Nephron progenitor cell (in vitro differentiated cells): ENCODE data around the gene USP48.
"Not testable (repeated sequence)": the region's sequence is repeated elsewhere in the genome, so short reads cannot be mapped to it uniquely, and the experiment has no call there.

Experiments
- DNase-seq: peaks from one replicate; pipeline ENCODE4 v3.0.0; 2021
- H3K27ac Mint-ChIP-seq: 2 replicates; pipeline ENCODE4 v1.8.0; 2021; ENCODE audit warnings: mild to moderate bottlenecking, moderate library complexity, mixed read lengths
- H3K27me3 Mint-ChIP-seq: 2 replicates; pipeline ENCODE4 v1.8.0; 2021; ENCODE audit warnings: mild to moderate bottlenecking, low read depth, mixed read lengths; ENCODE audit not compliant: poor library complexity
- H3K36me3 Mint-ChIP-seq: 2 replicates; pipeline ENCODE4 v1.8.0; 2021; ENCODE audit warnings: low read depth, mixed read lengths
- H3K4me1 Mint-ChIP-seq: 2 replicates; pipeline ENCODE4 v1.8.0; 2021; ENCODE audit warnings: mixed read lengths
- H3K4me3 Mint-ChIP-seq: 2 replicates; pipeline ENCODE4 v1.8.0; 2021; ENCODE audit warnings: mild to moderate bottlenecking, moderate library complexity, mixed read lengths
- H3K9me3 Mint-ChIP-seq: 2 replicates; pipeline ENCODE4 v1.8.0; 2021; ENCODE audit warnings: mild to moderate bottlenecking, moderate library complexity, mixed read lengths
- TF ChIP-seq, protein P1 (sequence below): fragments of 200-600 bp; sonication (generic); IDR thresholded peaks from 2 replicates; pipeline ENCODE4 v1.5.0; 2021; ENCODE audit warnings: antibody characterized with exemption

USP48 gene

DNA sequence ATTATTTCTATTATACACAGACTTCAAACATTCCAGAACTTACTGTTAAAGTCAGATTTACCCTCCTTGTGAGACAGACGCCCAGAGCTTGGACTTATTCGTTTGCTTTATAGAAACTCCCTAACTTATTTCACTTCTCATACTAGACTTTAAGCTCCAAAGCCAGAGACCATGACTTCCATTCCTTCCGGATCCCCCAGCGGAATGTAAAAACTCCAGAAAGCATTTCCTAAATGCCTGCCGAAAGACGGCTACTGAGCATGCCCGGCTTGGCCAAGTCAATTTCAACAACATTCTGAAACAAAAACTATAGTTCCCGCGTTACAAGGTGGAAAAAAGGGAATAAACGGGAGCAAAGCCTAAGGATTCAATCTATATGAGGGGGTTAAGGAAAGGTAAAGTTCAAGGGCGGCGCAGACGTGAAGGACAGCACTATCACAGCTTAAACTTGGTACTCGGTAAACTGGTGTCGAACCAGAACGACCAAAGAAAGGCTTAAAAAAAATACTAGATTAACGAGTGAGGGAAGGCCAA lies 1.1 kb downstream of the USP48 start:
- Mint-ChIP-seq H3K27ac (peak overlapping the region; percentile 90), H3K36me3 (peaks cover 29% of the 10 kb centered on the region), H3K4me1 (peaks cover 15% of the 10 kb centered on the region), H3K9me3 (peaks cover 23% of the 10 kb centered on the region), H3K4me3 (peak overlapping the region; percentile 93), H3K27me3 (peaks cover 12% of the 10 kb centered on the region)
- no peak for DNase-seq
- TF ChIP-seq, protein P1, sequence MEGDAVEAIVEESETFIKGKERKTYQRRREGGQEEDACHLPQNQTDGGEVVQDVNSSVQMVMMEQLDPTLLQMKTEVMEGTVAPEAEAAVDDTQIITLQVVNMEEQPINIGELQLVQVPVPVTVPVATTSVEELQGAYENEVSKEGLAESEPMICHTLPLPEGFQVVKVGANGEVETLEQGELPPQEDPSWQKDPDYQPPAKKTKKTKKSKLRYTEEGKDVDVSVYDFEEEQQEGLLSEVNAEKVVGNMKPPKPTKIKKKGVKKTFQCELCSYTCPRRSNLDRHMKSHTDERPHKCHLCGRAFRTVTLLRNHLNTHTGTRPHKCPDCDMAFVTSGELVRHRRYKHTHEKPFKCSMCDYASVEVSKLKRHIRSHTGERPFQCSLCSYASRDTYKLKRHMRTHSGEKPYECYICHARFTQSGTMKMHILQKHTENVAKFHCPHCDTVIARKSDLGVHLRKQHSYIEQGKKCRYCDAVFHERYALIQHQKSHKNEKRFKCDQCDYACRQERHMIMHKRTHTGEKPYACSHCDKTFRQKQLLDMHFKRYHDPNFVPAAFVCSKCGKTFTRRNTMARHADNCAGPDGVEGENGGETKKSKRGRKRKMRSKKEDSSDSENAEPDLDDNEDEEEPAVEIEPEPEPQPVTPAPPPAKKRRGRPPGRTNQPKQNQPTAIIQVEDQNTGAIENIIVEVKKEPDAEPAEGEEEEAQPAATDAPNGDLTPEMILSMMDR = no peak

DNA sequence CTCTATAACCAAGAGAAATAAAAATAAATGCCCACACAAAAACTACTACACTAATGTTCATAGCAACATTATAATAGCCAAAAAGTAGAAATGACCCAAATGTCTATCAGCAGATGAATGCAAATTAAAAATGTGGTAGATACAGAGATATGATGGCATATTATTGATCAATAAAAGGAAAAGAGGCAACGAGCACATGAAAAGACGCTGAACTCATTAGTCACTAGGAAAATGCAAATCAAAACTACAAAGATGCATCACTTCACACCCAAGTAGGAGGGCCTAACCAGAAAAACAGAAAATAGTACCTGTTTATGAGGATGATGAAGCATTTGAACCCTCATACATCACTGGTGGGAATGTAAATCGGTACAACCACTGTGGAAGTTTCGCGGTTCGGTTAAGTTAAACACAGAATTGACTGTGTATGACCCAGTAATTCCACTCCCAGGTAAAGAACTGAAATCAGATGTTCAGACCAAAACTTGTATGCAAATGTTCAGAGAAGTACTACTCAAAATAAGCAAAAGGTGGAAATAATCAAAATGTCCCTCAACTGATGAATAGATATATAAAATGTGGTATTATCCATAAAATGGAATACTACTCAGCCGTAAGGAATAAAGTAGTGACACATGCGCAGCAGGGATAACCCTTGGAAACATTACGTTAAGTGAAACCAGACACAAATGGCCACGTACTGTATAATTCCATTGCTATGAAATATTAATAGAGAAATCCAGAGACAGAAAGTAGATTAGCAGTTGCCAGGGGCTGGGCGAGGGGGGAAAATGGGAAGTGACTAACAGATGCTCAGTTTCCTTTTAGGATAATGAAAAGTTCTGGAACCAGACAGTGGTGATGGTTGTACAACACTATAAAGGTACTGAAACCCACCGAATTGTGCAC lies 3.1 kb downstream of the USP48 start:
- Mint-ChIP-seq H3K4me3 (peak overlapping the region; percentile 55), H3K4me1 (peaks cover 15% of the 10 kb centered on the region), H3K27me3 (peaks cover 7% of the 10 kb centered on the region), H3K9me3 (peaks cover 23% of the 10 kb centered on the region), H3K27ac (no peak overlapping the region), H3K36me3 (peaks cover 40% of the 10 kb centered on the region)
- TF ChIP-seq, protein P1 = no peak
- DNase-seq = no peak

DNA sequence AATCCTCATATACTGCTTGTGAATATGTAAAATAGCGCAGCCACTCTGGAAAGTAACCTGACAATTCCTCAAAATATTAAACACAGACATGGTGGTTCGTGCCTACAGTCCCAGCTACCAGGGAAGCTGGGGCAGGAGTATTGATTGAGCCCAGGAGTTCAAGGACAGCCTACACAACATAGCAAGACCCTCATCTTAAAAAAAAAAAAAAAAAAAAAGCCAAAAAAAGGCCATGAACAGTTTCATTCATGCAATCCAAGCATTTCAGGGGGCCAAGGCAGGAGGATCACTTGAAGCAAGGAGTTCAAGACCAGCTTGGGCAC lies 4.6 kb downstream of the USP48 start:
- Mint-ChIP-seq H3K27ac (no peak overlapping the region), H3K4me3 (no peak overlapping the region), H3K36me3 (peaks cover 40% of the 10 kb centered on the region), H3K4me1 (peaks cover 15% of the 10 kb centered on the region), H3K27me3 (no peaks in the 10 kb centered on the region), H3K9me3 (peaks cover 23% of the 10 kb centered on the region)
- TF ChIP-seq, protein P1 = no peak
- DNase-seq = no peak

DNA sequence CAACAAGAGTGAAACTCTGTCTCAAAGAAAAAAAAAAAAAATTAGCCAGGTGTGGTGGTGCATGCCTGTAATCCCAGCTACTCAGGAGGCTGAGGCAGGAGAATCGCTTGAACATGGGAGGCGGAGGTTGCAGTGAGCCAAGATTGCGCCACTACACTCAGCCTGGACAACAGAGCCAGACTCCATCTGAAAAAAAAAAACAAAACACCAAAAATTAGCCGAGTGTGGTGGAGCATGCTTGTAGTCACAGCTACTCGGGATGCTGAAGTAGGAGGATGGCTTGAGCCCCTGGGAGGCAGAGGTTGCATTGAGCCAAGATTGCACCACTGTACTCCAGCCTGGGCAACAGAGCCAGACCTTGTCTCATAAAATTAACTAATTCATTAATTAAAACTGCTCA lies 6.0 kb downstream of the USP48 start:
- not testable (repeated sequence) for H3K27ac Mint-ChIP-seq, DNase-seq, H3K27me3 Mint-ChIP-seq, H3K4me3 Mint-ChIP-seq
- peaks cover 23% of the 10 kb centered on the region for H3K9me3 Mint-ChIP-seq
- H3K4me1 Mint-ChIP-seq = peaks cover 13% of the 10 kb centered on the region
- peaks cover 47% of the 10 kb centered on the region for H3K36me3 Mint-ChIP-seq

DNA sequence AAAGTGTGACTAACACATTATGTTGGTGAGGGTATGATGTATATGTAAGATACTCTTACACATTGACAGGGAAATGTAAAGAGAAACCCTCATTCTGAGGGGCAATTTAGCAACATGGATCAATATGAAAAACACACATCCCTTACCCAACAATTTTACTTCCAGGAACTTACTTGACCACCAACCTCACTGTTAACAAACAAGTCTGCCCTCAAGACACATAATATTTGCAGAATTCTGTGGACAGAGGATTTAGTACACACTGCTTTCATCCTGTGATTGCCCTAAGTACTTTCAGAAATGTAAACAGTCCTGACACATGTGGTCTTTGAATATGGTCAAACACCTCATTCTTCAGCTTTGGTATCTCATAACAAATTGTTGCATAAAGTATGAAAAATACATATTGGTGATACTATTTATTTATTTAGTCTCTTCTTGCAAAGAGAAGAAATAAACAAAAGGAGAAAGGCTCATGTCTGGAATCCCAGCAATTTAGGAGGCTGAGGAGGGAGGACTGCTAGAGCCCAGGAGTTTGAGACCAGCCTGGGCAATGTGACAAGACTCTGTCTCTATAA lies 6.9 kb downstream of the USP48 start:
- Mint-ChIP-seq H3K27me3 (no peaks in the 10 kb centered on the region), H3K36me3 (peaks cover 51% of the 10 kb centered on the region), H3K27ac (no peak overlapping the region), H3K9me3 (peaks cover 23% of the 10 kb centered on the region), H3K4me1 (peaks cover 7% of the 10 kb centered on the region), H3K4me3 (no peak overlapping the region)
- TF ChIP-seq, protein P1 = no peak
- DNase-seq = no peak

DNA sequence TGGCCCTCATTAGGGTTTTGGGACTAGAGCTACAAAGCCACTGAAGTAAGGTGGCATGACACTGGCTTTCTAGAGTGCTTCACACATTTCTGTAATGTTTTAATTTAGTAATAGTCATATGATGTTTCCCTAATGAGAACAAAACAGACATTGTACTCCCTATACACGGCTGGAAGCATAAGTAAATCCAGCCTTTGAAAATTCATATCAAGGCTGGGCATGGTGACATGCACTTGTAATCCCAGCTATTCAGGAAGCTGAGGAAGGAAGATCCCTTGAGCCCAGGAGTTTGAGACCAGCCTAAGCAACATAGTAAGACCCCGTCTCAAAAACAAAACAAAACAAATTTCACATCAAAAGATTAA lies 7.4 kb downstream of the USP48 start:
- no peaks in the 10 kb centered on the region for H3K27me3 Mint-ChIP-seq
- H3K4me1 Mint-ChIP-seq = peaks cover 7% of the 10 kb centered on the region
- H3K27ac Mint-ChIP-seq = peak overlapping the region; percentile 29
- DNase-seq = no peak
- TF ChIP-seq, protein P1 = no peak
- H3K9me3 Mint-ChIP-seq = peaks cover 23% of the 10 kb centered on the region
- peaks cover 51% of the 10 kb centered on the region for H3K36me3 Mint-ChIP-seq
- H3K4me3 Mint-ChIP-seq = no peak overlapping the region
